ENCODE data around the gene TRUB1.

- TF ChIP-seq CTCF (conservative IDR thresholded peaks at IDR 0.05), result no peak
- no peak for TF ChIP-seq EZH2 (IDR thresholded peaks at IDR 0.05; ENCODE audit: low read depth)
Measured at GRCh38 chr10:114956466-114956865, 18.5 kb downstream of the TRUB1 start.

Data from PC-9 (cell line).